HepG2 (cell line): ENCODE measurements around the gene FAM184B. TPM values are rescaled to one million over a fixed set of nuclear protein-coding genes. Genes with fewer than 3 reads are reported as not detected.
A peak's percentile ranks its signal among the peaks of the same experiment; 100 is the strongest.

Experiments
- HES4 ChIP-seq: sonication (generic); formaldehyde crosslinking; IDR thresholded peaks from 2 replicates; pipeline ENCODE4 v1.9.0; 2021; ENCODE audit warnings: mild to moderate bottlenecking, missing genetic modification reagents, borderline replicate concordance
- MATR3 ChIP-seq: sonication (generic); formaldehyde crosslinking; IDR thresholded peaks from 2 replicates; pipeline ENCODE4 v1.4.0; 2020; ENCODE audit warnings: missing genetic modification reagents
- NFE2L2 ChIP-seq: fragments of 150-350 bp; IDR thresholded peaks from 2 replicates; pipeline ENCODE4 v1.6.1; 2014; ENCODE audit warnings: low read length
- ZNF160 ChIP-seq: sonication (generic); formaldehyde crosslinking; IDR thresholded peaks from 2 replicates; pipeline ENCODE4 v1.8.0; 2022; ENCODE audit warnings: mild to moderate bottlenecking, inconsistent platforms, missing genetic modification reagents
- ZNF180 ChIP-seq: sonication (generic); formaldehyde crosslinking; IDR thresholded peaks from 2 replicates; pipeline ENCODE4 v1.4.0; 2020; ENCODE audit warnings: low read depth, missing genetic modification reagents, borderline replicate concordance
- polyA plus RNA-seq, 8 experiments: library from polyadenylated mRNA; depleted of rRNA in 3 of 8; stranded (reverse) in 7 of 8; unstranded in 1 of 8; fragments of >200 nt; fragmentation: Illumina TruSeq in 4 of 8; extraction: Trizol in 4 of 8; gene quantifications; 2 replicates each; pipeline versions ENCODE4 v1.2.1 to v1.2.3, GENCODE V29; 2011 to 2016; ENCODE audit warnings: low read depth in 4 of 8, missing spikeins in 1 of 8, mixed read lengths in 1 of 8; ENCODE audit not compliant: insufficient read depth in 1 of 8
- total RNA-seq, 5 experiments: library from RNA; depleted of rRNA; stranded (reverse); fragments of >200 nt; fragmentation: Illumina TruSeq; extraction: Trizol; gene quantifications; 2 replicates each; pipeline ENCODE4 v1.2.3, GENCODE V29; 2016; ENCODE audit warnings: low read depth in 1 of 5
- TF ChIP-seq, protein P1 (sequence below): IDR thresholded peaks from 2 replicates; pipeline ENCODE4 v1.6.1; 2012; ENCODE audit warnings: inconsistent platforms
- TF ChIP-seq, protein P2 (sequence below): sonication (generic); formaldehyde crosslinking; IDR thresholded peaks from 2 replicates; pipeline ENCODE4 v1.4.0; 2020; ENCODE audit warnings: mild to moderate bottlenecking, missing genetic modification reagents
- TF ChIP-seq, protein P3 (sequence below): sonication (generic); formaldehyde crosslinking; IDR thresholded peaks from 2 replicates; pipeline ENCODE4 v1.4.0; 2020; ENCODE audit warnings: missing genetic modification reagents, borderline replicate concordance
- TF ChIP-seq, protein P4 (sequence below): sonication (generic); formaldehyde crosslinking; IDR thresholded peaks from 2 replicates; pipeline ENCODE4 v1.4.0; 2020; ENCODE audit warnings: missing genetic modification reagents, borderline replicate concordance
- TF ChIP-seq, protein P5 (sequence below): sonication (generic); formaldehyde crosslinking; IDR thresholded peaks from 2 replicates; pipeline ENCODE4 v1.4.0; 2020; ENCODE audit warnings: missing genetic modification reagents
- TF ChIP-seq, protein P6 (sequence below): sonication (generic); formaldehyde crosslinking; IDR thresholded peaks from 2 replicates; pipeline ENCODE4 v1.4.0; 2020; ENCODE audit warnings: low read depth, mild to moderate bottlenecking, missing genetic modification reagents
- TF ChIP-seq, protein P7 (sequence below): sonication (generic); formaldehyde crosslinking; IDR thresholded peaks from 2 replicates; pipeline ENCODE4 v1.9.0; 2022; ENCODE audit warnings: missing genetic modification reagents, mild to moderate bottlenecking, borderline replicate concordance

FAM184B gene
- total and polyA plus RNA-seq, 2 of the 13 experiments (the other 11 are each of a cell fraction or from before 2014, with no cell fraction given): not detected

DNA sequence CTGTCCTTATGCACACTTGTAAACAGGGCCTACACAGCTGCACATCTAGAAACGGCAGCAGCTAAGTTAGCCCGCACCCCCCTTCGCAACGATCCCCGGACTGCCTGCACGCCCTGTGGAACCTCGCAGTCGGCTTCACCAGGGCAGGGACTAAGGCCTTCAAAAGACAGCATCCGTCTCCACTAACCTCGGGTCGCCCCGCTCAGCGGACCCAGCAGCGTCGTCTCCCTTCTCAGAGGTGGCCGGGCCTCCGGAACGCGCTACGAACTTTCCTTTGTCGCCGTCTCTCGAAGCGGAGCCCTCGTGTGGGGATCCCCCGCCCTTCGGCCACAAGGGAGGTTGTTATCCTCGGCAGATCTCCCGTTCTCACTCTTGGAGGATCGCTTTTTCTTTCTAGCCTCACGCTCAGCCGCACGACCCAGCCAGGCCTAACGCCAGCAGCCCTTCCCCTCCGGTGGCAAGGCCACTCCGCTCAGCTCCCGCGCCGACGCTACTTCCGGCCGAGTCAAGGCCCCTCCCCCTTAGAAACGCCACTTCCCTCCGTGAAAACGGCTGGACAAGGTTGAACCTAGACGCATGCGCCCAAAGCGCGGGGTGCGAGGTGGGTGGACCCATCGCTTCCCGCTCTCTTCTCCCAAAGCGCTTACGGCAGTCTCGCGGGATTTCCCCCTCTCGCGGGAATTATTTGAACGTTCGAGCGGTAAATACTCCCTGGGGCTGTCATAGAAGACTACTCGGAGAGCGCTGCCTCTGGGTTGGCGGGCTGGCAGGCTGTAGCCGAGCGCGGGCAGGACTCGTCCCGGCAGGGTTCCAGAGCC lies 29.0 kb upstream of the FAM184B start, which contains the start of the genes DCAF16 and NCAPG (continued):
- TF ChIP-seq, protein P1, sequence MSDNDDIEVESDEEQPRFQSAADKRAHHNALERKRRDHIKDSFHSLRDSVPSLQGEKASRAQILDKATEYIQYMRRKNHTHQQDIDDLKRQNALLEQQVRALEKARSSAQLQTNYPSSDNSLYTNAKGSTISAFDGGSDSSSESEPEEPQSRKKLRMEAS: peak; percentile 90; the same call in 1 of the 2 replicates
- TF ChIP-seq, protein P2, sequence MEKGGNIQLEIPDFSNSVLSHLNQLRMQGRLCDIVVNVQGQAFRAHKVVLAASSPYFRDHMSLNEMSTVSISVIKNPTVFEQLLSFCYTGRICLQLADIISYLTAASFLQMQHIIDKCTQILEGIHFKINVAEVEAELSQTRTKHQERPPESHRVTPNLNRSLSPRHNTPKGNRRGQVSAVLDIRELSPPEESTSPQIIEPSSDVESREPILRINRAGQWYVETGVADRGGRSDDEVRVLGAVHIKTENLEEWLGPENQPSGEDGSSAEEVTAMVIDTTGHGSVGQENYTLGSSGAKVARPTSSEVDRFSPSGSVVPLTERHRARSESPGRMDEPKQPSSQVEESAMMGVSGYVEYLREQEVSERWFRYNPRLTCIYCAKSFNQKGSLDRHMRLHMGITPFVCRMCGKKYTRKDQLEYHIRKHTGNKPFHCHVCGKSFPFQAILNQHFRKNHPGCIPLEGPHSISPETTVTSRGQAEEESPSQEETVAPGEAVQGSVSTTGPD: peak; percentile 7; the same call in 1 of the 2 replicates
- TF ChIP-seq, protein P3, sequence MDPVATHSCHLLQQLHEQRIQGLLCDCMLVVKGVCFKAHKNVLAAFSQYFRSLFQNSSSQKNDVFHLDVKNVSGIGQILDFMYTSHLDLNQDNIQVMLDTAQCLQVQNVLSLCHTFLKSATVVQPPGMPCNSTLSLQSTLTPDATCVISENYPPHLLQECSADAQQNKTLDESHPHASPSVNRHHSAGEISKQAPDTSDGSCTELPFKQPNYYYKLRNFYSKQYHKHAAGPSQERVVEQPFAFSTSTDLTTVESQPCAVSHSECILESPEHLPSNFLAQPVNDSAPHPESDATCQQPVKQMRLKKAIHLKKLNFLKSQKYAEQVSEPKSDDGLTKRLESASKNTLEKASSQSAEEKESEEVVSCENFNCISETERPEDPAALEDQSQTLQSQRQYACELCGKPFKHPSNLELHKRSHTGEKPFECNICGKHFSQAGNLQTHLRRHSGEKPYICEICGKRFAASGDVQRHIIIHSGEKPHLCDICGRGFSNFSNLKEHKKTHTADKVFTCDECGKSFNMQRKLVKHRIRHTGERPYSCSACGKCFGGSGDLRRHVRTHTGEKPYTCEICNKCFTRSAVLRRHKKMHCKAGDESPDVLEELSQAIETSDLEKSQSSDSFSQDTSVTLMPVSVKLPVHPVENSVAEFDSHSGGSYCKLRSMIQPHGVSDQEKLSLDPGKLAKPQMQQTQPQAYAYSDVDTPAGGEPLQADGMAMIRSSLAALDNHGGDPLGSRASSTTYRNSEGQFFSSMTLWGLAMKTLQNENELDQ: no peak
- TF ChIP-seq NFE2L2: no peak
- TF ChIP-seq, protein P4, sequence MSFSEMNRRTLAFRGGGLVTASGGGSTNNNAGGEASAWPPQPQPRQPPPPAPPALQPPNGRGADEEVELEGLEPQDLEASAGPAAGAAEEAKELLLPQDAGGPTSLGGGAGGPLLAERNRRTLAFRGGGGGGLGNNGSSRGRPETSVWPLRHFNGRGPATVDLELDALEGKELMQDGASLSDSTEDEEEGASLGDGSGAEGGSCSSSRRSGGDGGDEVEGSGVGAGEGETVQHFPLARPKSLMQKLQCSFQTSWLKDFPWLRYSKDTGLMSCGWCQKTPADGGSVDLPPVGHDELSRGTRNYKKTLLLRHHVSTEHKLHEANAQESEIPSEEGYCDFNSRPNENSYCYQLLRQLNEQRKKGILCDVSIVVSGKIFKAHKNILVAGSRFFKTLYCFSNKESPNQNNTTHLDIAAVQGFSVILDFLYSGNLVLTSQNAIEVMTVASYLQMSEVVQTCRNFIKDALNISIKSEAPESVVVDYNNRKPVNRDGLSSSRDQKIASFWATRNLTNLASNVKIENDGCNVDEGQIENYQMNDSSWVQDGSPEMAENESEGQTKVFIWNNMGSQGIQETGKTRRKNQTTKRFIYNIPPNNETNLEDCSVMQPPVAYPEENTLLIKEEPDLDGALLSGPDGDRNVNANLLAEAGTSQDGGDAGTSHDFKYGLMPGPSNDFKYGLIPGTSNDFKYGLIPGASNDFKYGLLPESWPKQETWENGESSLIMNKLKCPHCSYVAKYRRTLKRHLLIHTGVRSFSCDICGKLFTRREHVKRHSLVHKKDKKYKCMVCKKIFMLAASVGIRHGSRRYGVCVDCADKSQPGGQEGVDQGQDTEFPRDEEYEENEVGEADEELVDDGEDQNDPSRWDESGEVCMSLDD (CRISPR knock-in tag): no peak
- TF ChIP-seq ZNF180: no peak
- TF ChIP-seq, protein P5, sequence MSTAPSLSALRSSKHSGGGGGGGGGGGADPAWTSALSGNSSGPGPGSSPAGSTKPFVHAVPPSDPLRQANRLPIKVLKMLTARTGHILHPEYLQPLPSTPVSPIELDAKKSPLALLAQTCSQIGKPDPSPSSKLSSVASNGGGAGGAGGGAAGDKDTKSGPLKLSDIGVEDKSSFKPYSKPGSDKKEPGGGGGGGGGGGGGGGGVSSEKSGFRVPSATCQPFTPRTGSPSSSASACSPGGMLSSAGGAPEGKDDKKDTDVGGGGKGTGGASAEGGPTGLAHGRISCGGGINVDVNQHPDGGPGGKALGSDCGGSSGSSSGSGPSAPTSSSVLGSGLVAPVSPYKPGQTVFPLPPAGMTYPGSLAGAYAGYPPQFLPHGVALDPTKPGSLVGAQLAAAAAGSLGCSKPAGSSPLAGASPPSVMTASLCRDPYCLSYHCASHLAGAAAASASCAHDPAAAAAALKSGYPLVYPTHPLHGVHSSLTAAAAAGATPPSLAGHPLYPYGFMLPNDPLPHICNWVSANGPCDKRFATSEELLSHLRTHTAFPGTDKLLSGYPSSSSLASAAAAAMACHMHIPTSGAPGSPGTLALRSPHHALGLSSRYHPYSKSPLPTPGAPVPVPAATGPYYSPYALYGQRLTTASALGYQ (CRISPR knock-in tag): peak; percentile 56; the same call in 1 of the 2 replicates
- no peak for TF ChIP-seq ZNF160 (CRISPR knock-in tag)
- TF ChIP-seq HES4 (CRISPR knock-in tag): peak; percentile 71
- TF ChIP-seq, protein P6, sequence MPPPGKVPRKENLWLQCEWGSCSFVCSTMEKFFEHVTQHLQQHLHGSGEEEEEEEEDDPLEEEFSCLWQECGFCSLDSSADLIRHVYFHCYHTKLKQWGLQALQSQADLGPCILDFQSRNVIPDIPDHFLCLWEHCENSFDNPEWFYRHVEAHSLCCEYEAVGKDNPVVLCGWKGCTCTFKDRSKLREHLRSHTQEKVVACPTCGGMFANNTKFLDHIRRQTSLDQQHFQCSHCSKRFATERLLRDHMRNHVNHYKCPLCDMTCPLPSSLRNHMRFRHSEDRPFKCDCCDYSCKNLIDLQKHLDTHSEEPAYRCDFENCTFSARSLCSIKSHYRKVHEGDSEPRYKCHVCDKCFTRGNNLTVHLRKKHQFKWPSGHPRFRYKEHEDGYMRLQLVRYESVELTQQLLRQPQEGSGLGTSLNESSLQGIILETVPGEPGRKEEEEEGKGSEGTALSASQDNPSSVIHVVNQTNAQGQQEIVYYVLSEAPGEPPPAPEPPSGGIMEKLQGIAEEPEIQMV: peak; percentile 53; the same call in 1 of the 2 replicates
- TF ChIP-seq MATR3 (CRISPR knock-in tag): no peak
- TF ChIP-seq, protein P7, sequence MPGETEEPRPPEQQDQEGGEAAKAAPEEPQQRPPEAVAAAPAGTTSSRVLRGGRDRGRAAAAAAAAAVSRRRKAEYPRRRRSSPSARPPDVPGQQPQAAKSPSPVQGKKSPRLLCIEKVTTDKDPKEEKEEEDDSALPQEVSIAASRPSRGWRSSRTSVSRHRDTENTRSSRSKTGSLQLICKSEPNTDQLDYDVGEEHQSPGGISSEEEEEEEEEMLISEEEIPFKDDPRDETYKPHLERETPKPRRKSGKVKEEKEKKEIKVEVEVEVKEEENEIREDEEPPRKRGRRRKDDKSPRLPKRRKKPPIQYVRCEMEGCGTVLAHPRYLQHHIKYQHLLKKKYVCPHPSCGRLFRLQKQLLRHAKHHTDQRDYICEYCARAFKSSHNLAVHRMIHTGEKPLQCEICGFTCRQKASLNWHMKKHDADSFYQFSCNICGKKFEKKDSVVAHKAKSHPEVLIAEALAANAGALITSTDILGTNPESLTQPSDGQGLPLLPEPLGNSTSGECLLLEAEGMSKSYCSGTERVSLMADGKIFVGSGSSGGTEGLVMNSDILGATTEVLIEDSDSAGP: peak; percentile 90; the same call in 1 of the 2 replicates
